ENCODE data around the gene ING3. TPM values are rescaled to one million over a fixed set of nuclear protein-coding genes. Genes with fewer than 3 reads are reported as not detected.

ING3 gene
- total RNA-seq, 1 experiment from 2014 or later, result 16.1 TPM

- ChIA-PET CTCF (interaction anchor here (2.5 kb wide), 1 partner anchor 121 kb away, joined by 12 read pairs; no protein-coding TSS in a partner anchor), POLR2A (ENCODE audit: low non-redundant PET) (no interaction called here)
- no peak for TF ChIP-seq EZH2 (IDR thresholded peaks at IDR 0.05; ENCODE audit: borderline replicate concordance, low read depth, low read length, poor library complexity, severe bottlenecking)
- no peak for TF ChIP-seq CTCF (conservative IDR thresholded peaks at IDR 0.05; ENCODE audit: low read depth, low read length)
- BruUV-seq (replicated peaks), result no TSS peak
- H3K4me3 ChIP-seq (ENCODE audit: low read depth, low read length, poor library complexity, severe bottlenecking), result no peak overlapping the region
- DNase-seq (ENCODE audit: low spot score), result no peak
- intact Hi-C loops (cut with micrococcal nuclease; ENCODE audit: unreplicated experiment), result loop anchor here (1.0 to 10.0 kb wide), 3 partner anchors 94 to 348 kb away; no protein-coding TSS in a partner anchor
- H3K9me3 ChIP-seq (ENCODE audit: low read depth, low read length, poor library complexity, severe bottlenecking), result no peaks in the 10 kb centered on the region
- H3K36me3 ChIP-seq (ENCODE audit: insufficient read depth, low read length, poor library complexity, severe bottlenecking), result no peaks in the 10 kb centered on the region
- peaks cover 16% of the 10 kb centered on the region for H3K4me1 ChIP-seq (ENCODE audit: insufficient read depth, low read length, poor library complexity, severe bottlenecking)
- no peak overlapping the region for H3K27ac ChIP-seq (ENCODE audit: low read depth, low read length, poor library complexity, severe bottlenecking)
- no peaks in the 10 kb centered on the region for H3K27me3 ChIP-seq (replicated peaks; ENCODE audit: insufficient read depth, low read depth, low read length, poor library complexity)
Observed at GRCh38 chr7:120987280-120987679, 36.7 kb downstream of the ING3 start.

- H3K4me1 ChIP-seq (ENCODE audit: insufficient read depth, low read length, poor library complexity, severe bottlenecking), result peaks cover 22% of the 10 kb centered on the region
Observed at GRCh38 chr7:120987683-120988590, 37.4 kb downstream of the ING3 start.

More at GRCh38 chr7:120987683-120988590, 37.4 kb downstream of the ING3 start:
- CTCF ChIA-PET, result interaction anchor here (0.7 to 2.5 kb wide), 3 partner anchors 38 to 120 kb away, joined by 3 to 12 read pairs (median 4); no protein-coding TSS in a partner anchor
- POLR2A ChIA-PET (ENCODE audit: low non-redundant PET), result no interaction called here
- TF ChIP-seq EZH2 (IDR thresholded peaks at IDR 0.05; ENCODE audit: borderline replicate concordance, low read depth, low read length, poor library complexity, severe bottlenecking) (no peak), CTCF (conservative IDR thresholded peaks at IDR 0.05; ENCODE audit: low read depth, low read length) (peak; percentile 98)
- intact Hi-C loops (cut with micrococcal nuclease; ENCODE audit: unreplicated experiment), result loop anchor here (1.0 to 10.0 kb wide), 3 partner anchors 93 to 347 kb away; no protein-coding TSS in a partner anchor
- peak; percentile 92 for DNase-seq (ENCODE audit: low spot score)
- no peaks in the 10 kb centered on the region for H3K36me3 ChIP-seq (ENCODE audit: insufficient read depth, low read length, poor library complexity, severe bottlenecking)
- H3K4me3 ChIP-seq (ENCODE audit: low read depth, low read length, poor library complexity, severe bottlenecking), result peak overlapping the region; percentile 38
- no TSS peak for BruUV-seq (replicated peaks)
- no peak overlapping the region for H3K27ac ChIP-seq (ENCODE audit: low read depth, low read length, poor library complexity, severe bottlenecking)
- H3K9me3 ChIP-seq (ENCODE audit: low read depth, low read length, poor library complexity, severe bottlenecking), result no peaks in the 10 kb centered on the region
- no peaks in the 10 kb centered on the region for H3K27me3 ChIP-seq (replicated peaks; ENCODE audit: insufficient read depth, low read depth, low read length, poor library complexity)
